DND-41 (cell line): Measurements from ENCODE around the gene SGIP1.

Experiments used
- ATAC-seq: fragments of 200-7000 bp; cut with Tn5 transposase; 3 replicates; pipeline ENCODE4 v1.9.1; 2021; ENCODE audit warnings: low read depth; ENCODE audit not compliant: insufficient read depth
- DNase-seq: peaks from one replicate; pipeline ENCODE4 v3.0.0-alpha.2; 2020
- H2AFZ ChIP-seq: 2 replicates; pipeline ENCODE4 v1.6.0; 2012; ENCODE audit warnings: low read depth, low read length
- H3K27ac ChIP-seq: 2 replicates; pipeline ENCODE4 v1.5.1; 2012; ENCODE audit warnings: low read length, inconsistent platforms
- H3K27me3 ChIP-seq: fragments of 200-600 bp; sonication (generic); 2 replicates; pipeline ENCODE4 v1.6.0; 2012; ENCODE audit warnings: low read length, mild to moderate bottlenecking, inconsistent platforms; ENCODE audit not compliant: insufficient read depth, poor library complexity
- H3K36me3 ChIP-seq: 2 replicates; pipeline ENCODE4 v1.5.1; 2012; ENCODE audit warnings: low read length, inconsistent platforms; ENCODE audit not compliant: insufficient read depth
- H3K4me1 ChIP-seq: 2 replicates; pipeline ENCODE4 v1.5.1; 2012; ENCODE audit warnings: mild to moderate bottlenecking, low read length; ENCODE audit not compliant: insufficient read depth
- H3K4me2 ChIP-seq: 2 replicates; pipeline ENCODE4 v1.6.0; 2012; ENCODE audit warnings: mild to moderate bottlenecking, moderate library complexity, low read length, inconsistent platforms; ENCODE audit not compliant: insufficient read depth
- H3K4me3 ChIP-seq, 2 experiments: fragments of 200-600 bp in 1 of 2; shearing (Covaris generic) in 1 of 2; 2 replicates each; pipeline ENCODE4 v1.5.1; 2012 to 2016; ENCODE audit warnings: inconsistent platforms in 2 of 2, low read length in 2 of 2, mild to moderate bottlenecking in 2 of 2, low read depth in 1 of 2, moderate library complexity in 1 of 2
- H3K79me2 ChIP-seq: 2 replicates; pipeline ENCODE4 v1.6.0; 2012; ENCODE audit warnings: low read length, inconsistent platforms; ENCODE audit not compliant: insufficient read depth
- H3K9ac ChIP-seq: 2 replicates; pipeline ENCODE4 v1.6.0; 2012; ENCODE audit warnings: low read depth, mild to moderate bottlenecking, inconsistent platforms, low read length, moderate library complexity
- H3K9me3 ChIP-seq: 2 replicates; pipeline ENCODE4 v1.5.1; 2012; ENCODE audit warnings: low read length, moderate library complexity, mild to moderate bottlenecking, inconsistent platforms; ENCODE audit not compliant: insufficient read depth, severe bottlenecking
- H4K20me1 ChIP-seq: 2 replicates; pipeline ENCODE4 v1.6.0; 2012; ENCODE audit warnings: low read length; ENCODE audit not compliant: insufficient read depth
- EZH2 ChIP-seq: IDR thresholded peaks from 3 replicates; pipeline ENCODE4 v1.6.1; 2012; ENCODE audit warnings: borderline replicate concordance, low read depth, mild to moderate bottlenecking, moderate library complexity, low read length, inconsistent platforms; ENCODE audit not compliant: severe bottlenecking
- TF ChIP-seq, protein P1 (sequence below): IDR thresholded peaks from 2 replicates; pipeline ENCODE4 v1.5.1; 2012; ENCODE audit warnings: borderline replicate concordance, low read length, moderate library complexity, mild to moderate bottlenecking; ENCODE audit not compliant: poor library complexity, severe bottlenecking; ENCODE audit errors: extremely low read depth

Gene SGIP1

DNA sequence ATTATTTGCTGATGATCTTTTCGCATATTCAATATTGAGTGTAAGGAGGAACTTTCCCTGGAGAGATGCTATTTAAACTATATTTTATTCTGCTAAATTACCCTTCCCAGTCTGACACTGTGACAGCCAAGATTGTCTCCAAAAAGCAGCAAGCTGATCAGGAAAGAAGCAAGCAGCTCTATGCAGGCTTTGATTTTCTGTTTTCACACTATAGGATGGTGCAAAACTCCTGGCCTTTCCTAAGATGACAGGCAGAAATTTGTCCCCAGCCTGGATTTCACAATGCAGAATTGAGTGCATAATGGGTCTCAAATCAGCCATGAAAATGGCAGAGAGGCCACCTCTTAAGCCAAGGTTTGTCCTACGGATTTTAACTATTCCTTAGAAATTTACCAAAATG is 1.1 kb downstream of the SGIP1 start:
- Histone ChIP-seq H4K20me1 (no peaks in the 10 kb centered on the region), H3K4me2 (no peak overlapping the region), H3K36me3 (no peaks in the 10 kb centered on the region), H2AFZ (no peak overlapping the region), H3K4me3 (no peak overlapping the region), H3K9ac (no peak overlapping the region), H3K27ac (no peak overlapping the region), H3K4me1 (no peaks in the 10 kb centered on the region), H3K9me3 (no peaks in the 10 kb centered on the region), H3K27me3 (peaks cover 3% of the 10 kb centered on the region), H3K79me2 (no peaks in the 10 kb centered on the region)
- no peak for DNase-seq
- TF ChIP-seq EZH2: no peak
- TF ChIP-seq, protein P1, sequence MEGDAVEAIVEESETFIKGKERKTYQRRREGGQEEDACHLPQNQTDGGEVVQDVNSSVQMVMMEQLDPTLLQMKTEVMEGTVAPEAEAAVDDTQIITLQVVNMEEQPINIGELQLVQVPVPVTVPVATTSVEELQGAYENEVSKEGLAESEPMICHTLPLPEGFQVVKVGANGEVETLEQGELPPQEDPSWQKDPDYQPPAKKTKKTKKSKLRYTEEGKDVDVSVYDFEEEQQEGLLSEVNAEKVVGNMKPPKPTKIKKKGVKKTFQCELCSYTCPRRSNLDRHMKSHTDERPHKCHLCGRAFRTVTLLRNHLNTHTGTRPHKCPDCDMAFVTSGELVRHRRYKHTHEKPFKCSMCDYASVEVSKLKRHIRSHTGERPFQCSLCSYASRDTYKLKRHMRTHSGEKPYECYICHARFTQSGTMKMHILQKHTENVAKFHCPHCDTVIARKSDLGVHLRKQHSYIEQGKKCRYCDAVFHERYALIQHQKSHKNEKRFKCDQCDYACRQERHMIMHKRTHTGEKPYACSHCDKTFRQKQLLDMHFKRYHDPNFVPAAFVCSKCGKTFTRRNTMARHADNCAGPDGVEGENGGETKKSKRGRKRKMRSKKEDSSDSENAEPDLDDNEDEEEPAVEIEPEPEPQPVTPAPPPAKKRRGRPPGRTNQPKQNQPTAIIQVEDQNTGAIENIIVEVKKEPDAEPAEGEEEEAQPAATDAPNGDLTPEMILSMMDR: no peak
- ATAC-seq: no peak

DNA sequence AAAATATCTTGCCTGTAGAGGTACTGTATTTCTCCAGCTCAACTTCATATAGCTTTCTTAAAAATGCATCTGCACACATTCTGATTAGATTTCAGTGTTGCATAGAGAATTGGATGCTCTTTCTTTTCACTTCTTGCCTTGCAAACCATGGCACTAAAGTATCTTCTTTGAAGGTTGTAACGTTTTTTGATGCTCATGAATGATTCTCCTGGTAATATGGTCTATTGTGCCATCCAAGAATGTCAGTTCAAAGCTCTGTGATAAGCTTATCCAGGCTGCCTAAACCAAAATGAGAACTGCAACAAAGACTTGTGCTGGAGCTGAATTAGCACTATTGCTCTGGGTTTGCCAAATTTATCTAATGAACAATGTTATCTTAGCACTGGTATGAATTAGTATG is 1.9 kb downstream of the SGIP1 start:
- Histone ChIP-seq H3K36me3 (no peaks in the 10 kb centered on the region), H4K20me1 (no peaks in the 10 kb centered on the region), H3K27me3 (peaks cover 6% of the 10 kb centered on the region), H3K4me3 (no peak overlapping the region), H3K4me1 (no peaks in the 10 kb centered on the region), H3K27ac (no peak overlapping the region), H3K79me2 (no peaks in the 10 kb centered on the region), H2AFZ (no peak overlapping the region), H3K9me3 (no peaks in the 10 kb centered on the region), H3K9ac (no peak overlapping the region), H3K4me2 (no peak overlapping the region)
- DNase-seq: no peak
- TF ChIP-seq, protein P1: no peak
- TF ChIP-seq EZH2: no peak
- ATAC-seq: no peak

DNA sequence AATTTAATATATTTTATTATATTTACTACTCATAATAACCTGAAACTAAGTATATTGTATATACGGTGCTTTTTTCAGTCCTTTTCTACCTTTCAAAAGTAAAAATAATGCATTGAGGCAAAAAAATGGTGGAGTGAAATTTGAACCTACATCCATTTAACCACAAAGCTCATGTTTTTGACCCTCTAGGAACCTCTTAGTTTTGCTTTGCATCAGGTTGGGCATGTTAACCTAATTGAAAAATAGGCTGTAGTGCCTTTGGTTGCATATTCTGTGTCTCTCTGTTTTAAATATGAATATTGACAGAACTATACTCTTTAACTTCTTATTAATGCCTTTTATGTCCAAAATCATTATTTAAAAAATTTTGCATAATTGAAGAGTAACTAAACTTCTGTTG is 3.8 kb downstream of the SGIP1 start:
- Histone ChIP-seq H4K20me1 (no peaks in the 10 kb centered on the region), H3K27ac (no peak overlapping the region), H3K4me2 (no peak overlapping the region), H3K36me3 (no peaks in the 10 kb centered on the region), H3K4me3 (no peak overlapping the region), H3K9me3 (no peaks in the 10 kb centered on the region), H3K9ac (no peak overlapping the region), H2AFZ (no peak overlapping the region), H3K27me3 (peaks cover 6% of the 10 kb centered on the region), H3K4me1 (no peaks in the 10 kb centered on the region), H3K79me2 (no peaks in the 10 kb centered on the region)
- ATAC-seq (no peak), DNase-seq (no peak)
- TF ChIP-seq EZH2: no peak
- TF ChIP-seq, protein P1: no peak

DNA sequence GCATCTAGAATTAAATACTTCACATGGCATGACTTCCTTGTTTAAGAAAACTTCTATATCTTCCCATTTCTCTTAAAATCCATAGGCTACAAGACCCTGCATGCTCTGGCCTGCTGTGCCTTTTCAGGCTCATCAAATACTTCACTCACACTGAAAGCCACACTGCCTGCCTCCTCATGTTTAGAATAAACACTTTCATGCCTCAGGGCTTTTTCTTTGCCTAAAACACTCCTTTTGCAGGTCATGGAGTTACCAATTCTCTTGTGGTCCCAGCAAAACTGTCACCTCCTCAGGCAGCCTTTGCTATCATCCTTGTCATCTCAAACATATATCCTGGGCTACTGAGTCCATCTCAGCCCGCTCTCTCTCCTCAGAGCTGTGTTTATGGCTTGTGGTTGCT is 5.5 kb downstream of the SGIP1 start:
- TF ChIP-seq, protein P1: no peak
- TF ChIP-seq EZH2: no peak
- H3K4me1 ChIP-seq: no peaks in the 10 kb centered on the region
- H3K4me2 ChIP-seq: no peak overlapping the region
- H3K9ac ChIP-seq: no peak overlapping the region
- no peak overlapping the region for H3K4me3 ChIP-seq
- H3K79me2 ChIP-seq: no peaks in the 10 kb centered on the region
- DNase-seq (no peak), ATAC-seq (no peak)
- no peaks in the 10 kb centered on the region for H3K9me3 ChIP-seq
- H4K20me1 ChIP-seq: no peaks in the 10 kb centered on the region
- H3K27me3 ChIP-seq: peaks cover 6% of the 10 kb centered on the region
- H2AFZ ChIP-seq: no peak overlapping the region
- no peaks in the 10 kb centered on the region for H3K36me3 ChIP-seq
- no peak overlapping the region for H3K27ac ChIP-seq
